ENCODE measurements around the gene VPREB1.
"Not testable (repeated sequence)": the region's sequence is repeated elsewhere in the genome, so short reads cannot be mapped to it uniquely, and the experiment has no call there.

VPREB1 gene

DNA sequence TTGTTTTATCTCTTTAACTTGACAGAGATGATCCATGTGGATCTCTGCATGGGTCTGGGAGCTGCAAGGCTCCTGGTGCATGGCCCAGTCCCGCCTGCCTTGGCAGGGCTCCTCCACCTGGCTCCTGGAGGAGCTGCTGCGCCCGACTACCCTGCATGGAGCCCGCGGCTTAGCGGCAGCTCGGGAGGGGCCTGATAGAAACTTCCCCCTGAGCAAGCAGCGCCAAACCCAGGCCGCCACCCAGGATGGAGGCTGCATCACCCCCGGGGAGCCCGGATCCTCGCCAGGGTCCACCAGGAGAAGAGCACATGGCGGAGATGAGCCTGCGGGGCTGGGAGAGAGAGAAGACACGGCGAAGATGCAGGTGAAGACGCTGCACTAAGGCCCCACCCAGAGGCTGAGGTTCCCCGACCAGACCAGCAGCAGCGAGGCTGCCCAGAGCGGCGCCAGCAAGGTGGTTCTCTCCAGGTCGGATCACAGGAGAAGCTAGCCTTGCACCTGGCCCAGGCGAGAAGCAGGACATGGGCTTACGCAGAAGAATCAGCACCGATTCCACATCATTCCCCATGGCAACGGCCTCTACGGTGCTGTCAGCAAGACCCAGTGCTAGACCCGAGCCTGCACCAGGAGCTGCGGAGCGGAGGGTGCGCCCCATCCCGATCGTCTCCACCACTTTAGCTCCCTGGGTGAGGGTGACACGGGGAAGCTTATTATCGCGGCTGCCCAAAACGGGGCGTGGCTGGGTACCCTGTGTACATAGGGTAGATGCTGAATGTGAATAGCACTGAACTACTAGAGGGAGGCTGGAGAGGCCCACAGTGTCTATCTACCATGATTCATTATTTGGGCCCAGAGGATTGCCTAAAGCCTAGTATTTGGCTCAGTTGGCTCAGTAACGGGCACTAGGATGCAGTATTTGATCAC is 41.3 kb upstream of the VPREB1 start:
- no peaks in the 10 kb centered on the region for H3K9me3 Mint-ChIP-seq
- no peak overlapping the region for H3K27ac Mint-ChIP-seq
- no peak for DNase-seq
- TF ChIP-seq, protein P1, sequence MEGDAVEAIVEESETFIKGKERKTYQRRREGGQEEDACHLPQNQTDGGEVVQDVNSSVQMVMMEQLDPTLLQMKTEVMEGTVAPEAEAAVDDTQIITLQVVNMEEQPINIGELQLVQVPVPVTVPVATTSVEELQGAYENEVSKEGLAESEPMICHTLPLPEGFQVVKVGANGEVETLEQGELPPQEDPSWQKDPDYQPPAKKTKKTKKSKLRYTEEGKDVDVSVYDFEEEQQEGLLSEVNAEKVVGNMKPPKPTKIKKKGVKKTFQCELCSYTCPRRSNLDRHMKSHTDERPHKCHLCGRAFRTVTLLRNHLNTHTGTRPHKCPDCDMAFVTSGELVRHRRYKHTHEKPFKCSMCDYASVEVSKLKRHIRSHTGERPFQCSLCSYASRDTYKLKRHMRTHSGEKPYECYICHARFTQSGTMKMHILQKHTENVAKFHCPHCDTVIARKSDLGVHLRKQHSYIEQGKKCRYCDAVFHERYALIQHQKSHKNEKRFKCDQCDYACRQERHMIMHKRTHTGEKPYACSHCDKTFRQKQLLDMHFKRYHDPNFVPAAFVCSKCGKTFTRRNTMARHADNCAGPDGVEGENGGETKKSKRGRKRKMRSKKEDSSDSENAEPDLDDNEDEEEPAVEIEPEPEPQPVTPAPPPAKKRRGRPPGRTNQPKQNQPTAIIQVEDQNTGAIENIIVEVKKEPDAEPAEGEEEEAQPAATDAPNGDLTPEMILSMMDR (IDR thresholded peaks at IDR 0.05), result no peak
- no peaks in the 10 kb centered on the region for H3K36me3 Mint-ChIP-seq (ENCODE audit: low read depth)
- H3K27me3 Mint-ChIP-seq (ENCODE audit: low read depth, poor library complexity), result peaks cover 99% of the 10 kb centered on the region
- H3K4me1 Mint-ChIP-seq, result no peaks in the 10 kb centered on the region
- H3K4me3 Mint-ChIP-seq, result no peak overlapping the region

DNA sequence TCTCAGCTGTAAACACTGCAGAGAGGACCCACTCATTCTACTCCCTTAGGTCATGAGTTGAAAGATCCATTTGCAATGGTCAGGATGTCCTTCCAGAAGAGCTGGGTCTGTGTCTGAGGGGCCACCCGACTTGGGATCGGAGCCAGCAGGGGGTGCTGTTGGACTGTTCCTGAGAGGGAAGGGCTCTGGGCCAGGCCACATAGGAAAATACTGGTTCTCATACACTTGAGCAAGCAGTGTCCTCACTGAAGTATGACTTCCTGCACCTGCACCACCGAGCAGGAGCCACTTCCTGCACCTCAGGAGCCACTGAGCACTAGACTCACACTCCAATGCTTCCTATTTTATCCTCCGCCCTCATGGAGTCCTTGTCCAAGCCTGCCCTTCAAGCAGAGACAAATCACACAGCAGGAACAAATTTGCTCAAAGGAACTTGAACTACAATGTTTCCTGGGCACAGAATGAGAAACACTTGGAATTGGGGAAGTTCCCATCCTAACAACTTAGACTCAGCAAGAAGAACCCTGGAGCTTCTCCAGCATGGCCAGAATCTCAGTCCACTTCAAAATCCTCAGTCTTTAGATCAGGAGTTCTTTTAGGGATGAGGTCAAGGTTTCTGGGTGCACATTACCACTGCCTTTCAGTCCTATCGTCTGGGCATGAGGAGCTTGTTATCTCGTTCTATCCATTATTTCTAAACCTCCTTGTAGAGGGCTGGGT is 36.6 kb upstream of the VPREB1 start:
- no peak overlapping the region for H3K27ac Mint-ChIP-seq
- H3K36me3 Mint-ChIP-seq (ENCODE audit: low read depth), result no peaks in the 10 kb centered on the region
- peak; percentile 89 for DNase-seq
- H3K4me3 Mint-ChIP-seq, result no peak overlapping the region
- H3K9me3 Mint-ChIP-seq, result no peaks in the 10 kb centered on the region
- peaks cover 97% of the 10 kb centered on the region for H3K27me3 Mint-ChIP-seq (ENCODE audit: low read depth, poor library complexity)
- no peaks in the 10 kb centered on the region for H3K4me1 Mint-ChIP-seq
- TF ChIP-seq, protein P1 (IDR thresholded peaks at IDR 0.05), result peak; percentile 78

DNA sequence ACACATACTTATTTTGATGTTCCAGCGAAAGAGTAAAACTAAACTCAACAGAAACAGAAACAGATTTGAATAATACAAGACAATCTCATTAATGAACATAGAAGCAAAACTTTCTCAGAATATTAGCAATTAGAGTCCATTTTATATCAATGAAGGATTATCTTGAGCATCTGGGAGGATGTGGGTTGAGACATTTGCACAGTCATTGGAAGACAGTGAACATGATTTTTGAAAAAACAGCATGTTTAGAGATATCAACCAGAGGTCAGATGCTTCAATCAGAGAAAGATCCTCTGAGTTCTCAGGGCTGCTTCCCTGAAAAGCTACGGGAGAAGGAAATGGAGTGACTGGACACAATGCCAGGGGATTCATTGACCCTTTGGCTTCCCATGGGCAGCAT is 35.9 kb upstream of the VPREB1 start:
- Mint-ChIP-seq H3K4me3 (no peak overlapping the region), H3K4me1 (no peaks in the 10 kb centered on the region), H3K27me3 (ENCODE audit: low read depth, poor library complexity) (peaks cover 97% of the 10 kb centered on the region), H3K36me3 (ENCODE audit: low read depth) (no peaks in the 10 kb centered on the region), H3K27ac (no peak overlapping the region), H3K9me3 (no peaks in the 10 kb centered on the region)
- TF ChIP-seq, protein P1 (IDR thresholded peaks at IDR 0.05), result no peak
- DNase-seq, result no peak

DNA sequence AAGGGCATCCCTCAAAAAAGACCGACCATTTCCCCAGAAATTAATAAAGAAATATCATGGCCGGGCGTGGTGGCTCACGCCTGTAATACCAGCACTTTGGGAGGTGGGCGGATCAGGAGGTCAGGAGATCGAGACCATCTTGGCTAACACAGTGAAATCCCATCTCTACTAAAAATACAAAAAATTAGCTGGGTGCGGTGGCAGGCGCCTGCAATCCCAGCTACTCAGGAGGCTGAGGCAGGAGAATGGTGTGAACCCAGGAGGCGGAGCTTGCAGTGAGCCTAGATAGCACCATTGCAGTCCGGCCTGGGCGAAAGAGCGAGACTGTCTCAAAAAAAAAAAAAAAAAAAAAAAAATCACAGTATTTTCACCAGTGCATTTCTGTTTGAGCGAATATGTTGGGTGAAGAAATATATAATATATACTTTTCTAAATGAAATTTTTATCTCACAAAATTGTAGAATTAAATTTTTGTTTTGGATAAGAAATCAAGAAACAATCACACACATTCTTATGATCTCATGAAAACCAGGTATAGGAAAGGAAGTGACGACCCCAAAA is 35.4 kb upstream of the VPREB1 start:
- not testable (repeated sequence) for H3K36me3 Mint-ChIP-seq (ENCODE audit: low read depth); H3K4me3 Mint-ChIP-seq; DNase-seq; H3K27ac Mint-ChIP-seq; H3K4me1 Mint-ChIP-seq; H3K9me3 Mint-ChIP-seq
- peaks cover 97% of the 10 kb centered on the region for H3K27me3 Mint-ChIP-seq (ENCODE audit: low read depth, poor library complexity)

DNA sequence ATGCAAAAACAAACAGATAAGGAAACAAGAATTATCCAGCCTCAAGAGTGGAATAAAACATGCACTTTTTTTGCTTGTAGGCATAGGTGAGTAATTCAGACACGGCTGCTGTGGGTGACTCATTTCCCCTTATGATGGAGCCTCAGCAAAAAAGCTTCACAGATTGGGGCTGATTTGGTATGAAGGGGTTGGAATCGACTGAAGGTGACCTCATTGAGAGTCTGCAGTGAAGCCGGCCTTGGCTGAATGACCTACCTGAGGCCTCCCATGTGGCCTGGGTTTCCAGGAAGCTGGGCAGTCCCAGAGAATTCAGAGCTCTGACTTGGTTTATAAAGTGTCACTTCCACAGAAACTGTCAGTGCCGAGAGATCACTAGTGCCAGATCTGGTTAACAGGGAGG is 34.2 kb upstream of the VPREB1 start:
- Mint-ChIP-seq H3K9me3 (no peaks in the 10 kb centered on the region), H3K27me3 (ENCODE audit: low read depth, poor library complexity) (peaks cover 96% of the 10 kb centered on the region), H3K36me3 (ENCODE audit: low read depth) (no peaks in the 10 kb centered on the region), H3K4me1 (no peaks in the 10 kb centered on the region), H3K27ac (no peak overlapping the region), H3K4me3 (no peak overlapping the region)
- TF ChIP-seq, protein P1 (IDR thresholded peaks at IDR 0.05), result no peak
- DNase-seq, result no peak
